Esophagus squamous epithelium (tissue), 5 donors: ENCODE data around the gene GCNT1. TPM values are rescaled to one million over a fixed set of nuclear protein-coding genes. Genes with fewer than 3 reads are reported as not detected.
"Not testable (repeated sequence)": the region's sequence is repeated elsewhere in the genome, so short reads cannot be mapped to it uniquely, and the experiment has no call there.

Source experiments
- DNase-seq: peaks from one replicate; lab custom pipeline; 2025; lab: John Stamatoyannopoulos, UW
- H3K27ac ChIP-seq, 4 donors: fragments of 200-600 bp; sonication (generic); one replicate each; pipeline ENCODE4 v1.5.1; 2016 to 2019; ENCODE audit warnings: mild to moderate bottlenecking in 1 of 4
- H3K27me3 ChIP-seq, 4 donors: fragments of 200-600 bp; sonication (generic); 1 replicate in 3 of 4; 2 replicates in 1 of 4; pipeline versions ENCODE4 v1.5.1 to v1.6.0; 2017 to 2021; ENCODE audit warnings: antibody characterized with exemption in 1 of 4
- H3K36me3 ChIP-seq, 3 donors: fragments of 200-600 bp; sonication (generic); one replicate each; pipeline ENCODE4 v1.5.1; 2016 to 2019
- H3K4me1 ChIP-seq, 3 donors: fragments of 200-600 bp; sonication (generic); one replicate each; pipeline ENCODE4 v1.5.1; 2017 to 2019
- H3K4me3 ChIP-seq, 4 donors: fragments of 200-600 bp; sonication (generic); 1 replicate in 3 of 4; 2 replicates in 1 of 4; pipeline ENCODE4 v1.5.1; 2016 to 2019; ENCODE audit warnings: mild to moderate bottlenecking in 2 of 4, moderate library complexity in 1 of 4
- H3K9me3 ChIP-seq, 3 donors: fragments of 200-600 bp; sonication (generic); one replicate each; pipeline ENCODE4 v1.5.1; 2016 to 2019
- POLR2A ChIP-seq, 4 donors: fragments of 450-650 bp; IDR thresholded peaks; one replicate each; pipeline ENCODE4 v1.6.1; 2017; ENCODE audit warnings: antibody characterized with exemption in 4 of 4, mild to moderate bottlenecking in 4 of 4, moderate library complexity in 3 of 4
- WGBS, 2 donors: methylation state at CpG; one replicate each; pipeline ENCODE4 v1.1.5; 2018; 5-methylcytosine and 5-hydroxymethylcytosine counted together
- intact Hi-C: fragments of 100-400 bp; cut with DNase I; formaldehyde crosslinking; loops from one replicate; pipeline ENCODE4 v1.15.0; 2022
- total RNA-seq, 4 donors: library from RNA; depleted of rRNA; stranded (reverse); fragments of >200 nt; gene quantifications; one replicate each; pipeline ENCODE4 v1.1.0, GENCODE V29; 2016
- TF ChIP-seq, protein P1 (sequence below), 6 experiments: fragments of 450-650 bp in 4 of 6; fragments of 200-600 bp in 2 of 6; sonication (generic) in 2 of 6; IDR thresholded peaks; one replicate each; pipeline ENCODE4 v1.5.1; 2016 to 2019; ENCODE audit warnings: antibody characterized with exemption in 6 of 6, mild to moderate bottlenecking in 4 of 6, moderate library complexity in 4 of 6
- donor health status: DM: yes; HTN: yes; CAD: no.

The GCNT1 gene
- total RNA-seq, 4 donors from 2014 or later, result 1.1 to 4.8 (median 3.0) TPM

DNA sequence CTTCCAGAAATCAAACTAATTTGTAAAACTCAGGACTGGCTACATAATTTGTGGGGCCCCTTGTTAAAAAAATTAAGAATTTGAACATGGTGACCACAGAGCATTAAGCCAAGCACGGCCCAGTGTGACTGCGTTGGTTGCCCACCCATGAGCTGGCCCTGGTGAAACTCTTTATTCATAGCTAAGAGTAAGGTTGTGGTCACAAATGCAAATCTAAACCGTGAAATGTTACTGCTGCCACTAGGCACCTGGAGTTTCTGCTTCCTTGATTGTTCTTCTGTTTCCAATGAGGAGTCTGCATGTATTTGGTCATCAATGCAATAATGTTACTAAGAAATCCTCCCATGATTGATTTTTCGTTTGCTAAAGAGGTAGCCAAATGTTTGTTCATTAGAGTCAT lies 4.2 kb downstream of the GCNT1 start:
- DNase-seq, result no peak
- H3K27me3 ChIP-seq, result no peaks in the 10 kb centered on the region
- H3K4me1 ChIP-seq, result peaks cover 0 to 26% (median 9%) of the 10 kb centered on the region in 3 donors
- TF ChIP-seq, protein P1, sequence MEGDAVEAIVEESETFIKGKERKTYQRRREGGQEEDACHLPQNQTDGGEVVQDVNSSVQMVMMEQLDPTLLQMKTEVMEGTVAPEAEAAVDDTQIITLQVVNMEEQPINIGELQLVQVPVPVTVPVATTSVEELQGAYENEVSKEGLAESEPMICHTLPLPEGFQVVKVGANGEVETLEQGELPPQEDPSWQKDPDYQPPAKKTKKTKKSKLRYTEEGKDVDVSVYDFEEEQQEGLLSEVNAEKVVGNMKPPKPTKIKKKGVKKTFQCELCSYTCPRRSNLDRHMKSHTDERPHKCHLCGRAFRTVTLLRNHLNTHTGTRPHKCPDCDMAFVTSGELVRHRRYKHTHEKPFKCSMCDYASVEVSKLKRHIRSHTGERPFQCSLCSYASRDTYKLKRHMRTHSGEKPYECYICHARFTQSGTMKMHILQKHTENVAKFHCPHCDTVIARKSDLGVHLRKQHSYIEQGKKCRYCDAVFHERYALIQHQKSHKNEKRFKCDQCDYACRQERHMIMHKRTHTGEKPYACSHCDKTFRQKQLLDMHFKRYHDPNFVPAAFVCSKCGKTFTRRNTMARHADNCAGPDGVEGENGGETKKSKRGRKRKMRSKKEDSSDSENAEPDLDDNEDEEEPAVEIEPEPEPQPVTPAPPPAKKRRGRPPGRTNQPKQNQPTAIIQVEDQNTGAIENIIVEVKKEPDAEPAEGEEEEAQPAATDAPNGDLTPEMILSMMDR (IDR thresholded peaks at IDR 0.05), result no peak
- TF ChIP-seq POLR2A (IDR thresholded peaks at IDR 0.05), result no peak
- 82 to 88% methylated on average over 4 of the region's 4 CpGs for WGBS, 2 donors
- intact Hi-C loops, result no loop called here
- no peak overlapping the region for H3K4me3 ChIP-seq
- no peaks in the 10 kb centered on the region for H3K36me3 ChIP-seq
- H3K9me3 ChIP-seq, result no peaks in the 10 kb centered on the region
- H3K27ac ChIP-seq, result no peak overlapping the region

DNA sequence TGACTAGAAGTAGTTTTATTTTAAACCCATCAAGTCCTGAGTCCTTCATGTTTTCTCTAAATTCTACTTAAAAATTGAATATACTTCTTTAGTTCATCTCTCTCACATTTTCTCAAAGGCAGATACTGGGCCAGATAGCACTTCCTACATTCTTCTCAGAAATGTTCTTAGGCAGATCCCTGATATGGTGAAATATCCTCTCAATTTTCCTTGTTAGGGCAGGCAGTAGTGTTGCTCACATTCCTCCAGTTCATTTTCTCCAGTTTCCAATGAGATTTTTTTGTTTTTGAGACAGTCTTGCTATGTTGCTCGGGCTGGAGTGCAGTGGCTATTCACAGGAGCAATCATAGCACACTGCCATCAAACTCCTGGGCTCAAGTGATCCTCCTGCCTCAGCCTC lies 5.7 kb downstream of the GCNT1 start:
- Histone ChIP-seq H3K4me3 (no peak overlapping the region), H3K27me3 (no peaks in the 10 kb centered on the region), H3K9me3 (no peaks in the 10 kb centered on the region), H3K4me1 (peaks cover 0 to 13% (median 8%) of the 10 kb centered on the region in 3 donors), H3K27ac (no peak overlapping the region), H3K36me3 (no peaks in the 10 kb centered on the region)
- TF ChIP-seq POLR2A (IDR thresholded peaks at IDR 0.05), result no peak
- TF ChIP-seq, protein P1 (IDR thresholded peaks at IDR 0.05), result no peak
- no peak for DNase-seq
- 91 to 93% methylated on average over 1 of the region's 1 CpG for WGBS, 2 donors
- intact Hi-C loops, result no loop called here

DNA sequence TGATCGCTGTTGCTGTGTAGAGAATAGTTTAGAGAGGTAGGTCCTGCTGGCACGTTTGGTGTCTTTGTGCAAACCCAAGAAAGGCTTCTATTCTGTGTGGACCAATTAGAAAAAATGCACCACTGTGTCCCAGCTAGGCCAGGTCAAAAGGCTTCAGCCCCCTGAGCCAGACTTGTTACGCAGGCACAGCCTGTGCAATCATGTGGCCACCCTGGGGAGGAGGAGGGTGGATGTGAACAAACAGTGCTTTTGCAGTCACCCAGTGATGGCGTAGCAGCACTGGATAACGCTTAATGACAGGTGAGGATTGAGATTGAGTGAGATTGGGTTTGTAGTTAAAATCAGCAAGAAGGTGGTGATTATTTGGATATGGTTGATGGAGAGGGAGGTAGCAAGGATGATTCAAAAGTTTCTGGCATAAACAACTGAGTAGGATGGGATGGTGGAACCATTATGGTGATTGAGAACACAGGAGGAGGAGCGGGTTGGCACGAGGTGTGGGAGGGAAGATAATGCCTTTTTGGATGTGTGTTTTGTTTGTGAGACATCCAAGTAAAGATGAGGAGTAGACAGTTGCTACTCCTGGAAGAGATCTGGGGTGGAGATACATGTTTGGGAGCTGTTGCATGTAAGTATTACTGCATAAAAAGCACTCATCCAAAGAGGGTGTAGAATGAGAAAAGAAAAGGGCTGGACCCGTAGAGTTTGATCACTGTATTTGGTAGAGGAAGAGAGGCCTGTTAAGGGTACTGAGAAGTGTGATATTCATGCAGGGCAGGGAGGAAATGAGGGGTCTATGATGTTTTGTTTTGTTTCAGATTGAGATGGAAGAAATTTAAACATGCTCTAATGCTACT lies 6.7 kb downstream of the GCNT1 start:
- Histone ChIP-seq H3K27me3 (no peaks in the 10 kb centered on the region), H3K4me1 (peaks cover 0 to 5% (median 0%) of the 10 kb centered on the region in 3 donors), H3K4me3 (no peak overlapping the region), H3K27ac (no peak overlapping the region), H3K36me3 (no peaks in the 10 kb centered on the region), H3K9me3 (no peaks in the 10 kb centered on the region)
- 85 to 87% methylated on average over 8 of the region's 8 CpGs for WGBS, 2 donors
- TF ChIP-seq POLR2A (IDR thresholded peaks at IDR 0.05), result no peak
- DNase-seq, result no peak
- intact Hi-C loops, result no loop called here

DNA sequence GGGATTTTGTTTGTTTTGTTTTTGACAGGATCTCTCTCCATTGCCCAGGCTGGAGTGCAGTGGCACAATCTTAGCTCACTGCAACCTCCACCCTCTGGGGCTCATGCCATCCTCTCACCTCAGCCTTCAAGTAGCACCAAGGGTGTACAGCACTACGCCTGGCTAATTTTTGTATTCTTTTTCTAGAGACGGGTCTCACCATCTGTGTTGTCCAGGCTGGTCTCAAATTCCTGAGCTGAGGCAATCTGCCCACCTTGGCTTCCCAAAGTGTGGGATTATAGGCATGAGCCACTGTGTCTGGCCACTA lies 7.3 kb downstream of the GCNT1 start:
- Histone ChIP-seq H3K4me3 (no peak overlapping the region), H3K27me3 (no peaks in the 10 kb centered on the region), H3K4me1 (peaks cover 0 to 7% (median 0%) of the 10 kb centered on the region in 3 donors), H3K9me3 (no peaks in the 10 kb centered on the region), H3K27ac (no peak overlapping the region), H3K36me3 (no peaks in the 10 kb centered on the region)
- intact Hi-C loops, result no loop called here
- WGBS, 2 donors, result 75 to 93% methylated on average over 2 of the region's 2 CpGs
- no peak for DNase-seq
- TF ChIP-seq POLR2A (IDR thresholded peaks at IDR 0.05), result no peak

DNA sequence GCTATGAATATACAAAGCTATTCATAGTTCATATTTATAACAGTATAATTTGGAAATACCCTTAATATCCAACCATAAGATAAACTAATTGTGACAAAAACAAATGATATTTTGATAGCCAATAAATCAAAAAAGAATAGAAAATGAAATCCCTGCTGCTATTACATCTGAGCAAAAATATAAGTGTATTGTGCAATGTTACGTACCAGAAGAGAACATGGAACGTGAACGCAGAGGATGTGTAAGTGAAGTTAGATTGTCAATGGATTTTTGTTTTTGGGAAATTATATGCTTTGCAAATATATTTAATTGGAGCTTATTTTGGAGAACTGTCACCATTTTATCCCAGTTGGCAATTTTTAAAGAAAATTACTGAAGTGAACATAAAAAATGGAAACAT lies 15.4 kb downstream of the GCNT1 start:
- TF ChIP-seq, protein P1 (IDR thresholded peaks at IDR 0.05), result no peak
- TF ChIP-seq POLR2A (IDR thresholded peaks at IDR 0.05), result no peak
- intact Hi-C loops, result no loop called here
- no peaks in the 10 kb centered on the region for H3K27me3 ChIP-seq
- H3K27ac ChIP-seq, result no peak overlapping the region
- 73 to 81% methylated on average over 3 of the region's 3 CpGs for WGBS, 2 donors
- H3K9me3 ChIP-seq, result no peaks in the 10 kb centered on the region
- peaks cover 0 to 16% (median 0%) of the 10 kb centered on the region in 3 donors for H3K4me1 ChIP-seq
- no peak overlapping the region for H3K4me3 ChIP-seq
- H3K36me3 ChIP-seq, result no peaks in the 10 kb centered on the region
- DNase-seq, result no peak

DNA sequence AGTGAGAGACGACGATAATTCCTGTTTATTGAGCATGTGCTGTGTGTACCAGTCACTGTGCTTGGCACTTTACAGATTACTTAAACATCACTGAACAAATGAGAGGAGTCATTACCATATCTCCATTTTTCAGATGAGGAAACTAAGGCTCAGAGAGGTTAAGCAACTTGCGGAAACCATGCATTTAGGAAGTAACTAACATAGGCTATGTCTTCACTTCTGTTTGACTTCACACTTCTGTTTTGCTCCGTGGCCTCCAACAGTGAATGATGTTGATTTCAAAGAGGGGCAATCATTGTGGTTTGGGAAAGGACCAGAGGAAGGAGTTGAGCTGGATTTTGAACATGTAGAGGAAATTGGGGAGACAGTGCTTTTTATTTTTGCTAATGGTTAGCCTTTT lies 16.7 kb downstream of the GCNT1 start:
- H3K9me3 ChIP-seq, result no peaks in the 10 kb centered on the region
- intact Hi-C loops, result no loop called here
- DNase-seq, result no peak
- WGBS, 2 donors, result 79 to 83% methylated on average over 4 of the region's 4 CpGs
- H3K4me1 ChIP-seq, result peaks cover 0 to 15% (median 0%) of the 10 kb centered on the region in 3 donors
- H3K27ac ChIP-seq, result no peak overlapping the region
- no peaks in the 10 kb centered on the region for H3K36me3 ChIP-seq
- no peaks in the 10 kb centered on the region for H3K27me3 ChIP-seq
- TF ChIP-seq, protein P1 (IDR thresholded peaks at IDR 0.05), result no peak
- no peak for TF ChIP-seq POLR2A (IDR thresholded peaks at IDR 0.05)
- H3K4me3 ChIP-seq, result no peak overlapping the region

DNA sequence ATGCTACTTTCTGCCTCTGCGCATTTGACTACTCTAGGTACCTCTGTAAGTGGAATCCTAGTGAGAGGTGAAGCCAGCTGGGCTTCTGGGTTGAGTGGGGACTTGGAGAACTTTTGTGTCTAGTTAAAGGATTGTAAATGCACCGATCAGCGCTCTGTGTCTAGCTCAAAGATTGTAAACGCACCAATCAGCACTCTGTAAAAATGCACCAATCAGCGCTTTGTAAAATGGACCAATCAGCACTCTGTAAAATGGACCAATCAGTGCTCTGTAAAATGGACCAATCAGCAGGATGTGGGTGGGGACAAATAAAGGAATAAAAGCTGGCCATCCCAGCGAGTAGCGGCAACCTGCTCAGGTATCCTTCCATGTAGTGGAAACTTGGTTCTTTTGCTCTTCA lies 18.8 kb downstream of the GCNT1 start:
- not testable (repeated sequence) for H3K36me3 ChIP-seq
- 84% methylated on average over 7 of the region's 7 CpGs for whole genome bisulfite sequencing, 2 donors

More for the DNA sequence above, 18.8 kb downstream of the GCNT1 start:
- H3K27ac ChIP-seq, H3K4me3 ChIP-seq, intact Hi-C loops, H3K9me3 ChIP-seq, DNase-seq, H3K27me3 ChIP-seq, H3K4me1 ChIP-seq: not testable (repeated sequence)
